HepG2 (cell line): ENCODE data around the gene NOXO1. TPM values are rescaled to one million over a fixed set of nuclear protein-coding genes. Genes with fewer than 3 reads are reported as not detected.

Experiments used
- CBX2 ChIP-seq, 2 experiments: fragments of 200-600 bp in 1 of 2; sonication (generic); formaldehyde crosslinking in 1 of 2; IDR thresholded peaks; 2 replicates each; pipeline versions ENCODE4 v1.7.0 to v1.8.1; 2018 to 2022; ENCODE audit warnings: low read depth in 2 of 2, low read length in 1 of 2, mild to moderate bottlenecking in 1 of 2, missing genetic modification reagents in 1 of 2
- JUNB ChIP-seq: sonication (generic); formaldehyde crosslinking; IDR thresholded peaks from 2 replicates; pipeline ENCODE4 v1.8.0; 2022; ENCODE audit warnings: missing genetic modification reagents, mild to moderate bottlenecking, borderline replicate concordance
- NFYB ChIP-seq: sonication (generic); formaldehyde crosslinking; IDR thresholded peaks from 2 replicates; pipeline ENCODE4 v1.4.0; 2020; ENCODE audit warnings: missing genetic modification reagents
- SYNCRIP ChIP-seq: fragments of 200-400 bp; formaldehyde crosslinking; IDR thresholded peaks from 2 replicates; pipeline ENCODE4 v1.6.1; 2018; ENCODE audit warnings: mild to moderate bottlenecking, low read depth, low read length; ENCODE audit not compliant: insufficient read depth
- ZKSCAN5 ChIP-seq: sonication (generic); formaldehyde crosslinking; IDR thresholded peaks from 2 replicates; pipeline ENCODE4 v1.5.1; 2020; ENCODE audit warnings: mild to moderate bottlenecking, missing genetic modification reagents
- ZNF766 ChIP-seq: sonication (generic); formaldehyde crosslinking; IDR thresholded peaks from 2 replicates; pipeline ENCODE4 v1.5.0; 2020; ENCODE audit warnings: missing genetic modification reagents, borderline replicate concordance
- polyA plus RNA-seq, 8 experiments: library from polyadenylated mRNA; depleted of rRNA in 3 of 8; stranded (reverse) in 7 of 8; unstranded in 1 of 8; fragments of >200 nt; fragmentation: Illumina TruSeq in 4 of 8; extraction: Trizol in 4 of 8; gene quantifications; 2 replicates each; pipeline versions ENCODE4 v1.2.1 to v1.2.3, GENCODE V29; 2011 to 2016; ENCODE audit warnings: low read depth in 4 of 8, missing spikeins in 1 of 8, mixed read lengths in 1 of 8; ENCODE audit not compliant: insufficient read depth in 1 of 8
- total RNA-seq, 5 experiments: library from RNA; depleted of rRNA; stranded (reverse); fragments of >200 nt; fragmentation: Illumina TruSeq; extraction: Trizol; gene quantifications; 2 replicates each; pipeline ENCODE4 v1.2.3, GENCODE V29; 2016; ENCODE audit warnings: low read depth in 1 of 5
- TF ChIP-seq, protein P1 (sequence below), 2 experiments: fragments of 450-650 bp in 1 of 2; sonication (generic) in 1 of 2; formaldehyde crosslinking in 1 of 2; IDR thresholded peaks; 2 replicates each; pipeline versions ENCODE4 v1.6.1 to v1.8.0; 2016 to 2022; ENCODE audit warnings: antibody characterized with exemption in 1 of 2, mild to moderate bottlenecking in 1 of 2, missing genetic modification reagents in 1 of 2
- TF ChIP-seq, protein P2 (sequence below): sonication (generic); formaldehyde crosslinking; IDR thresholded peaks from 2 replicates; pipeline ENCODE4 v1.4.0; 2020; ENCODE audit warnings: missing genetic modification reagents
- TF ChIP-seq, protein P3 (sequence below): sonication (generic); formaldehyde crosslinking; IDR thresholded peaks from 2 replicates; pipeline ENCODE4 v1.4.0; 2020; ENCODE audit warnings: missing genetic modification reagents, borderline replicate concordance
- TF ChIP-seq, protein P4 (sequence below): sonication (generic); formaldehyde crosslinking; IDR thresholded peaks from 2 replicates; pipeline ENCODE4 v1.4.0; 2020; ENCODE audit warnings: missing genetic modification reagents, borderline replicate concordance

NOXO1 gene
- total and polyA plus RNA-seq, 2 of the 13 experiments (the other 11 are each of a cell fraction or from before 2014, with no cell fraction given), result 0.69 to 1.4 TPM

DNA sequence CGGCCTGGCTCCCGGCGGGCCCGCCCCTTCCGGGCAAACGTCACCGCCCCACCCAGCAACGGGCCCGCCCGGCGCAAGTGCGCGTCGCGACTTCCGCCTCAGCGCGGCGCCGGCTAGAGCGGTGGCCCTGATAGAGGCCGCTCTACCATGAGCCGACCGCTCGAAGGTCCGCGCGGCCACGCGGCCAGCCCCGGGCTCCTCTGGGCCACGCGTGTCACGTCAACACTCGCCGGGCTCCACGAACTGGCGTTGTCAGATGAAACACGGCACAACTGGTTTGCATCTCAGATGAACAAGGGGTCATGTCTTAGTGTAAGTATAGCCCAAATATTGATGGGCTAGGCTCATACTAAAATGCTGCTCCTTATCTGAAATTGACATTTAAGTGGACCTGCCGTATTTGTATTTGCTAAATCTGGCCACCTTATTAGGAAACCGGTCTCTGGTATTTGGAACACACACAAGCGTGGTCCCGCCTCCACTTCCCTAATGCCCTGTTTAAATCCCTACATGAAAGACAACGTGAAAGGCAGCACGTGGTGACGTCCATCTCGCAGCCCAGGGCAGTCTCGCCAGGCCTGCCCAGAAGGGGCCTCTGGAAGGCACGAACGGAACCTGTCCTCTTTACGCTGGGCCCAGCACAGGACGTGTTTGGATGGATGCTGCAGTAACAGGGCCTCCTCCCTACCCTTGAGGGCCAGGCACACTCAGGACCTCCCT is 28.7 kb upstream of the NOXO1 start, which contains the start of gene ZNF598 (continued):
- TF ChIP-seq, protein P1, sequence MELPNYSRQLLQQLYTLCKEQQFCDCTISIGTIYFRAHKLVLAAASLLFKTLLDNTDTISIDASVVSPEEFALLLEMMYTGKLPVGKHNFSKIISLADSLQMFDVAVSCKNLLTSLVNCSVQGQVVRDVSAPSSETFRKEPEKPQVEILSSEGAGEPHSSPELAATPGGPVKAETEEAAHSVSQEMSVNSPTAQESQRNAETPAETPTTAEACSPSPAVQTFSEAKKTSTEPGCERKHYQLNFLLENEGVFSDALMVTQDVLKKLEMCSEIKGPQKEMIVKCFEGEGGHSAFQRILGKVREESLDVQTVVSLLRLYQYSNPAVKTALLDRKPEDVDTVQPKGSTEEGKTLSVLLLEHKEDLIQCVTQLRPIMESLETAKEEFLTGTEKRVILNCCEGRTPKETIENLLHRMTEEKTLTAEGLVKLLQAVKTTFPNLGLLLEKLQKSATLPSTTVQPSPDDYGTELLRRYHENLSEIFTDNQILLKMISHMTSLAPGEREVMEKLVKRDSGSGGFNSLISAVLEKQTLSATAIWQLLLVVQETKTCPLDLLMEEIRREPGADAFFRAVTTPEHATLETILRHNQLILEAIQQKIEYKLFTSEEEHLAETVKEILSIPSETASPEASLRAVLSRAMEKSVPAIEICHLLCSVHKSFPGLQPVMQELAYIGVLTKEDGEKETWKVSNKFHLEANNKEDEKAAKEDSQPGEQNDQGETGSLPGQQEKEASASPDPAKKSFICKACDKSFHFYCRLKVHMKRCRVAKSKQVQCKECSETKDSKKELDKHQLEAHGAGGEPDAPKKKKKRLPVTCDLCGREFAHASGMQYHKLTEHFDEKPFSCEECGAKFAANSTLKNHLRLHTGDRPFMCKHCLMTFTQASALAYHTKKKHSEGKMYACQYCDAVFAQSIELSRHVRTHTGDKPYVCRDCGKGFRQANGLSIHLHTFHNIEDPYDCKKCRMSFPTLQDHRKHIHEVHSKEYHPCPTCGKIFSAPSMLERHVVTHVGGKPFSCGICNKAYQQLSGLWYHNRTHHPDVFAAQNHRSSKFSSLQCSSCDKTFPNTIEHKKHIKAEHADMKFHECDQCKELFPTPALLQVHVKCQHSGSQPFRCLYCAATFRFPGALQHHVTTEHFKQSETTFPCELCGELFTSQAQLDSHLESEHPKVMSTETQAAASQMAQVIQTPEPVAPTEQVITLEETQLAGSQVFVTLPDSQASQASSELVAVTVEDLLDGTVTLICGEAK (IDR thresholded peaks at IDR 0.05), result no peak
- TF ChIP-seq, protein P1 (CRISPR knock-in tag; IDR thresholded peaks at IDR 0.05), result peak; percentile 19
- no peak for TF ChIP-seq ZKSCAN5
- no peak; the same call in 1 of the 2 replicates for TF ChIP-seq ZNF766 (CRISPR knock-in tag)
- no peak for TF ChIP-seq JUNB
- TF ChIP-seq, protein P2, sequence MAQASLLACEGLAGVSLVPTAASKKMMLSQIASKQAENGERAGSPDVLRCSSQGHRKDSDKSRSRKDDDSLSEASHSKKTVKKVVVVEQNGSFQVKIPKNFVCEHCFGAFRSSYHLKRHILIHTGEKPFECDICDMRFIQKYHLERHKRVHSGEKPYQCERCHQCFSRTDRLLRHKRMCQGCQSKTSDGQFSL (CRISPR knock-in tag), result no peak
- TF ChIP-seq NFYB (CRISPR knock-in tag), result no peak
- TF ChIP-seq SYNCRIP, result no peak
- TF ChIP-seq, protein P3, sequence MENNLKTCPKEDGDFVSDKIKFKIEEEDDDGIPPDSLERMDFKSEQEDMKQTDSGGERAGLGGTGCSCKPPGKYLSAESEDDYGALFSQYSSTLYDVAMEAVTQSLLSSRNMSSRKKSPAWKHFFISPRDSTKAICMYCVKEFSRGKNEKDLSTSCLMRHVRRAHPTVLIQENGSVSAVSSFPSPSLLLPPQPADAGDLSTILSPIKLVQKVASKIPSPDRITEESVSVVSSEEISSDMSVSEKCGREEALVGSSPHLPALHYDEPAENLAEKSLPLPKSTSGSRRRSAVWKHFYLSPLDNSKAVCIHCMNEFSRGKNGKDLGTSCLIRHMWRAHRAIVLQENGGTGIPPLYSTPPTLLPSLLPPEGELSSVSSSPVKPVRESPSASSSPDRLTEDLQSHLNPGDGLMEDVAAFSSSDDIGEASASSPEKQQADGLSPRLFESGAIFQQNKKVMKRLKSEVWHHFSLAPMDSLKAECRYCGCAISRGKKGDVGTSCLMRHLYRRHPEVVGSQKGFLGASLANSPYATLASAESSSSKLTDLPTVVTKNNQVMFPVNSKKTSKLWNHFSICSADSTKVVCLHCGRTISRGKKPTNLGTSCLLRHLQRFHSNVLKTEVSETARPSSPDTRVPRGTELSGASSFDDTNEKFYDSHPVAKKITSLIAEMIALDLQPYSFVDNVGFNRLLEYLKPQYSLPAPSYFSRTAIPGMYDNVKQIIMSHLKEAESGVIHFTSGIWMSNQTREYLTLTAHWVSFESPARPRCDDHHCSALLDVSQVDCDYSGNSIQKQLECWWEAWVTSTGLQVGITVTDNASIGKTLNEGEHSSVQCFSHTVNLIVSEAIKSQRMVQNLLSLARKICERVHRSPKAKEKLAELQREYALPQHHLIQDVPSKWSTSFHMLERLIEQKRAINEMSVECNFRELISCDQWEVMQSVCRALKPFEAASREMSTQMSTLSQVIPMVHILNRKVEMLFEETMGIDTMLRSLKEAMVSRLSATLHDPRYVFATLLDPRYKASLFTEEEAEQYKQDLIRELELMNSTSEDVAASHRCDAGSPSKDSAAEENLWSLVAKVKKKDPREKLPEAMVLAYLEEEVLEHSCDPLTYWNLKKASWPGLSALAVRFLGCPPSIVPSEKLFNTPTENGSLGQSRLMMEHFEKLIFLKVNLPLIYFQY, result no peak
- no peak for TF ChIP-seq CBX2 (IDR thresholded peaks at IDR 0.05; ENCODE audit: low read depth, low read length)
- TF ChIP-seq CBX2 (CRISPR knock-in tag; IDR thresholded peaks at IDR 0.05; ENCODE audit: low read depth), result no peak
- TF ChIP-seq, protein P4, sequence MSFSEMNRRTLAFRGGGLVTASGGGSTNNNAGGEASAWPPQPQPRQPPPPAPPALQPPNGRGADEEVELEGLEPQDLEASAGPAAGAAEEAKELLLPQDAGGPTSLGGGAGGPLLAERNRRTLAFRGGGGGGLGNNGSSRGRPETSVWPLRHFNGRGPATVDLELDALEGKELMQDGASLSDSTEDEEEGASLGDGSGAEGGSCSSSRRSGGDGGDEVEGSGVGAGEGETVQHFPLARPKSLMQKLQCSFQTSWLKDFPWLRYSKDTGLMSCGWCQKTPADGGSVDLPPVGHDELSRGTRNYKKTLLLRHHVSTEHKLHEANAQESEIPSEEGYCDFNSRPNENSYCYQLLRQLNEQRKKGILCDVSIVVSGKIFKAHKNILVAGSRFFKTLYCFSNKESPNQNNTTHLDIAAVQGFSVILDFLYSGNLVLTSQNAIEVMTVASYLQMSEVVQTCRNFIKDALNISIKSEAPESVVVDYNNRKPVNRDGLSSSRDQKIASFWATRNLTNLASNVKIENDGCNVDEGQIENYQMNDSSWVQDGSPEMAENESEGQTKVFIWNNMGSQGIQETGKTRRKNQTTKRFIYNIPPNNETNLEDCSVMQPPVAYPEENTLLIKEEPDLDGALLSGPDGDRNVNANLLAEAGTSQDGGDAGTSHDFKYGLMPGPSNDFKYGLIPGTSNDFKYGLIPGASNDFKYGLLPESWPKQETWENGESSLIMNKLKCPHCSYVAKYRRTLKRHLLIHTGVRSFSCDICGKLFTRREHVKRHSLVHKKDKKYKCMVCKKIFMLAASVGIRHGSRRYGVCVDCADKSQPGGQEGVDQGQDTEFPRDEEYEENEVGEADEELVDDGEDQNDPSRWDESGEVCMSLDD (CRISPR knock-in tag), result no peak
